Fibroblast of villous mesenchyme (primary cell): ENCODE data around the gene MDP1. TPM values are rescaled to one million over a fixed set of nuclear protein-coding genes. Genes with fewer than 3 reads are reported as not detected.

ENCODE experiments used
- DNase-seq: peaks from one replicate; pipeline ENCODE4 v3.0.0-alpha.2; 2010; ENCODE audit warnings: low read depth
- H3K4me3 ChIP-seq: 2 replicates; pipeline ENCODE4 v1.5.1; 2011; ENCODE audit warnings: low read depth, mild to moderate bottlenecking, low read length
- CTCF ChIP-seq: IDR thresholded peaks from 2 replicates; pipeline ENCODE4 v1.5.1; 2012; ENCODE audit warnings: low read depth, mild to moderate bottlenecking, low read length; ENCODE audit not compliant: insufficient read depth
- total RNA-seq: library from RNA; depleted of rRNA; stranded (reverse); fragments of >200 nt; gene quantifications from 2 replicates; pipeline ENCODE4 v1.2.3, GENCODE V29; 2012

The MDP1 gene
- total RNA-seq = 8.6 and 15.5 TPM in 2 replicates

GRCh38 chr14:24215495-24216344 is at the start of gene MDP1:
Gene MDP1, minus strand, starts transcription at chr14:24216066. Its CDS starts 111 bp downstream, at chr14:24215955.
- H3K4me3 ChIP-seq = peak within 1 kb of the TSS; percentile 91
- DNase-seq = peak; percentile 87
- TF ChIP-seq CTCF = peak; percentile 43

- no peak for DNase-seq
- no peak overlapping the region for H3K4me3 ChIP-seq
- TF ChIP-seq CTCF = no peak
Observed at GRCh38 chr14:24264298-24264697, 48.4 kb upstream of the MDP1 start.

- H3K4me3 ChIP-seq = no peak overlapping the region
- DNase-seq = no peak
- no peak for TF ChIP-seq CTCF
Observed at GRCh38 chr14:24263848-24264247, 48.0 kb upstream of the MDP1 start.

GRCh38 chr14:24262821-24263733 is 47.2 kb upstream of the MDP1 start, which contains the start of gene TGM1:
Gene TGM1, minus strand, starts transcription at chr14:24263177. Its CDS starts 825 bp downstream, at chr14:24262352.
- no peak for TF ChIP-seq CTCF
- no peak for DNase-seq
- no peak within 1 kb of the TSS for H3K4me3 ChIP-seq

- H3K4me3 ChIP-seq = no peak overlapping the region
- DNase-seq = no peak
- TF ChIP-seq CTCF = no peak
Observed at GRCh38 chr14:24261969-24262327, 46.1 kb upstream of the MDP1 start.

GRCh38 chr14:24261256-24261968 is 45.5 kb upstream of the MDP1 start:
- no peak overlapping the region for H3K4me3 ChIP-seq
- DNase-seq = no peak
- TF ChIP-seq CTCF = no peak
